Measurements from ENCODE around the gene GALNT10.

DNA sequence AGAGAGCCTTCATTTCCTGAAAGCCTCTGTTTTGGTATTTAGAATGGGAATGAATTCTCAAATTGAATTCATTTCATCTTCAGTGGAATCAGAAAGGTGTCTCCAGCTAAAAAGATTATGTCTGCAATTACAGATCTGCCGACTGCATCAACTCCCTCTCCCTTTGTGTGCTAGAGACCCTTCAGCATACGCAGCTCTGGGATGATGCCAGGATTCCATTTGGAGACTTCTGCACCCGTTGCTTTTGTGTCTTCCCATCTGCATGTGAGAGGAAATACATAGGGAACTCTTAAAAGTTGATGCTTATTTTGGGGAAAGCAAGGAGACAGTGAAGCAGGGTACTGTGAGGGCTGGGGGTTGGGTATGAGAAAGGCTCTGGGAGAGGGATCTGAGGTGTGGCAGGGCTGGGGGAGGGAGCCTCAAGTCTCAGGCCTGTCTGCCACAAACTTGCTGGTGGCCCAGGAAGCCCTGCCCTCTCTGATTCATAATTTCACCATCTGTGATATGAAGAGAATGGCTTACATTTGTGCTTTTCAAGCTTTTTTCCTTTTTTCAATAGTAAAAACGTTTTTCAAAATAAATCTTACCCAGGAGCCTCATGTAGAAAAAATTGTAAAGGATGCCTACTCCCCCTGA is 165.6 kb downstream of the GALNT10 start:
- TF ChIP-seq CTCF (IDR thresholded peaks at IDR 0.05) (no peak), POLR2A (IDR thresholded peaks at IDR 0.05) (no peak)

Measured in stomach (tissue), 4 donors.